DOHH2 (cell line): Measurements from ENCODE around the gene VAC14.

ENCODE experiments used
- CTCF ChIP-seq: fragments of 200-600 bp; sonication (generic); IDR thresholded peaks from one replicate; pipeline ENCODE4 v1.5.1; 2014; ENCODE audit warnings: antibody characterized with exemption, mild to moderate bottlenecking, low read depth, low read length; ENCODE audit not compliant: poor library complexity, severe bottlenecking
- EZH2phosphoT487 ChIP-seq: fragments of 200-600 bp; sonication (generic); IDR thresholded peaks from 2 replicates; pipeline ENCODE4 v1.6.1; 2017; ENCODE audit warnings: borderline replicate concordance, mild to moderate bottlenecking, antibody characterized with exemption, low read length, moderate library complexity, mixed read lengths

GRCh38 chr16:70734522-70735095, 66.3 kb downstream of the VAC14 start:
- no peak for TF ChIP-seq CTCF
- TF ChIP-seq EZH2phosphoT487: no peak
